ENCODE measurements around the gene R3HDM4.

R3HDM4 gene

DNA sequence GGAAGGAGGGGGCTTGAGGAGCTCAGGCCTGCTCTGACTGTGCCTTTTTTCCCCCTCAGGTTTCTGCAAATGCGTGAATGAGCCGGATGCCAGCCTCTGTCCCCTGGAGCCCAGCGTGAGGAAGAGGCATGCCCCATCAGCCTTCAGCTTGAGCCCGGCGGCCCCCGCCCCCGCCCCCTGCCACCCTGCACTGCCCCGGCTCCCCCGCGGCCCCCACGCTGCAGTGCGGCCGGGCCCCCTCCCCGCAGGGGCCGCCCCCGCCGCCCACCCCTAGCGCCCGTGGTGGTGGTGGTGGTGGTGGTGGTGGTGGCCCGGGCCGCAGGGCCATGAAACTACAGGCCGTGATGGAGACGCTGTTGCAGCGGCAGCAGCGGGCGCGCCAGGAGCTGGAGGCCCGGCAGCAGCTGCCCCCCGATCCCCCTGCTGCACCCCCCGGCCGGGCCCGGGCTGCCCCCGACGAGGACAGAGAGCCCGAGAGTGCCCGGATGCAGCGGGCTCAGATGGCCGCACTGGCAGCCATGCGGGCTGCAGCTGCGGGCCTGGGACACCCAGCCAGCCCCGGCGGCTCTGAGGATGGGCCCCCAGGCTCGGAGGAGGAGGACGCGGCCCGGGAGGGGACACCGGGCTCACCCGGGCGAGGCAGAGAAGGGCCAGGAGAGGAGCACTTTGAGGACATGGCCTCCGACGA, 16.3 kb upstream of the R3HDM4 start:
- no peak for DNase-seq

DNA sequence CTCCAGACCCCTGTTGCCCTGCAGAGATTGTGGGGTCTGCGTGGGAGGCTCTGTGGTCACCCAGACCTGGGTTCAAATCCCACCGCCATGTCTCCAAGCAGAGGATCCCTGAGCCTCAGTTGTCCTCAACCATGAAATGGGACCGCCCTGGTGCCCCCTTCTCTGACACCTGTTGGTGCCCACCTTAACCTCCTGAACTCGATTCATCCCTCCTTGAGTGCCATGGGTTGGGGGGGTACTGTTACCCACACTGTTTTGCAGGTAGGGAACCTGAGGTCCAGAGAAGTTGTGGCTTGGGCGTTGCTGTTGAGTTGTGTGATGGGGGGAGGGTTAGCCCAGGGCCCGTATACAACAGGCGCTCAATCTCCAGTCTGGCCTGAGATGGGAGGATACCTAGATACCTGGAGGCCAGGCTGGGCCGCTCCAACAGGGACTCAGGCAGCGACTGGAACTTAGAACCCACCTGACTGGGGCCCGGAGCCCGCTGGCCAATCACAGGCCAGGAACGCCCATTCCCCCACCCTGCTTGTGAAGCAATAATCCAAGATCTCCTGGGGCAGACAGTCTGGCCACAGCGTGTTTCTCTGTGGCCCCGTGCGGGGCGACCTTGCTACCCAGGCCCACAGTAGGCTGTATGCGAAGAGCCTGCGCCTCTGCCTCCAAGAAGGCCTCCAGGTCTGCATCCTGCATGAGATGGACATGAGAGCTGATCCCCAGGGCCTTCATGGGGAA, 15.6 kb upstream of the R3HDM4 start:
- DNase-seq, result no peak

DNA sequence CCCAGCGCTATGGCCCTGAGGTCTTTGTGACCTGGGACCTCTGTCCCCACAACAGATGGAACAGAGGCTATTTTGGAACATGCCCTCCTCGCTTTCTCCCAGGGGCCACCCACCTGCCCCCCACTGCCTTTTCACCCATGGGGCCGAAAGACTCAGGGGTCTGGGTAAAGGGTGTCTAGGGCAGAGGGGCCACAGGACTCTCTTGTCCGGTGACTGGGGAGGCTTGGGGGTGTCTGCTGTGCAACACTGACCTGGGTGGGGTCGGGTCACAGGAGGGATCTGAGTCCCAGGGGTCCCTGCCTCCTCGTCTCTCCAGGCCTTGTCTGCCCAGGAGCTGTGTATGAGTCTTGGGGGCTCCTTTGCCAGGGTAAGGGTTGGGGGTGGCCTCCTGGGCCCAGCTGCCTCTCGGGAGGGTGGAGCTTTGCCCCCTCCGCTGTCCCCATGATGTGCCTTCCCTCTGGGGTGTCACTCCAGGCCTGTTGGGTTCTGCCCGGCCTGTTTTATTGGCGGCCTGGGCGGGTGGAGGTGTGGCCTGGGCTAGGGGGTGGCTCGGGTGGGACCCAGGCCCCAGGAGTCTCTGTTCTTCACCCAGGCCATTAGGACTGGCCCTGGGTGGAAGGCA, 14.9 kb upstream of the R3HDM4 start:
- no peak for DNase-seq

DNA sequence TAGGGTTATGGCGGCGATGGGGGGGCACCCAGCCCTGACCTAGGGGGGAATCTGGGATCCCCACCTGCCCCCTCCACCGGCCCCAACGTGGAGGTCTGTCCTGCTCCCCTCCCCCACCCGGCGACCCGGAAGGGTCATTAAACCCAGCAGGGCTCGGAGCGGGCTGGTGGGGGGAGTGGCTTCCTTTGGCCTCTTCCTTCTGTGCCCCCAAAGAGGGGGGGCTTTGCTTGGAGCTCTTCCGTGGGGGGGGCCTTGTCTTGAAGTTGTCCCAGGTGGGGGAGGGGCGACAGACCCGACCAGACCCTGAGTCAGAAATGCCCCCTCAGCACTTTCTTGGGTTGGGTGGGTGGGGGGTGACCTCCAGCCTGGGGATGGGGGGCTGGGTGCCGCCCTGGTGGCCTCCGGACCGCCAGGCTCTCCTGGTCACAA, 14.3 kb upstream of the R3HDM4 start:
- DNase-seq, result no peak

DNA sequence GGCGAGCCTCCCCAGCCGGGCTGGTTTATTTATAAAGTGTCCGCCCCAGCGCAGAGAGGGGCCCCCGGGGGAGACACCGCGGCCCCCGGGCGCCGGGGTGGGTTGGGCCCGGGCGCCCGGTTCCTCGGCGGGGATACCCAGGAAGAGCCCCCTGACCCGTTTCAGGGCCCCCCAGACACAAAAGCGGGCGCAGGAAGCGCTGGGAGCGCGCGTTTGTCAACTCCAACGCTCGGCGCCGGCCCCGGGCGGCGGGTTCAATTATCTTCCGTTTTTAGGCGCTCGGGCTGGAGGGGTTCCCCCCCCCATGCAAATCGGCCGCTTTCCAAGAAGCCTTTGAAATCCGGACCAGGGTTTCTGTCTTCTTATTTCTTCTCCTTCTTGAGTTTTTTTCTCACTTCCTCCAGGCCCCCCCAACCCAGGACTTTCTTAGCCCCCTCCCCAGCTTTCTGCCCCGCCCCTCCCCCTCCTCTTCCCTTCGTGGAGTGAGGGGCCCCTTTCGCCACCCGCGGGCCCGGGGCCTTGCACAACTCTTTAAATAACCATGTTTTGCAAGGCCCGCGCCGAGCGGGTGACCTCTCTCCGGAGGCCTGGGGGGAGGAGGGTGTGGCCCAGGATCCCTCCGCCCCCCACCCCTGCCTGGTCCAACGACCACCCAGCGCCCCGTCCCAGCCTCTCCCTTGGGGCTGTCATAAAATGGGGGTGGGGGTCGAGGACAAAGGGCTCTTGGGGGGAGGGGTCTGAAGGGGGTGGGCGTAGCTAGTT, 13.8 kb upstream of the R3HDM4 start:
- no peak for DNase-seq

DNA sequence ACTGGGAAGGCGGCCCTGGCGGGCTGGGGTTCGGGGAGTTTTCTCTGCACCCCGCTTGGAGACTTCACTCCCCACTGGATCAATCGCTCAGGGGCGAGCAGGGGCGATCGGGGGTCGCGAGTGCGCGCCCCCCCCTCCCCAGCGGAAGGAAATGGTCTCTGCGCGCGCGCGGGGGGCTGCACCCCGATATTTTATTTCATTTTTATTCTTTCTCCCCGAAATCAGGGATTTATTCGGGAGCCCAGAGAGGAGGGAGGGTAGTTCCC, 13.2 kb upstream of the R3HDM4 start:
- no peak for DNase-seq

DNA sequence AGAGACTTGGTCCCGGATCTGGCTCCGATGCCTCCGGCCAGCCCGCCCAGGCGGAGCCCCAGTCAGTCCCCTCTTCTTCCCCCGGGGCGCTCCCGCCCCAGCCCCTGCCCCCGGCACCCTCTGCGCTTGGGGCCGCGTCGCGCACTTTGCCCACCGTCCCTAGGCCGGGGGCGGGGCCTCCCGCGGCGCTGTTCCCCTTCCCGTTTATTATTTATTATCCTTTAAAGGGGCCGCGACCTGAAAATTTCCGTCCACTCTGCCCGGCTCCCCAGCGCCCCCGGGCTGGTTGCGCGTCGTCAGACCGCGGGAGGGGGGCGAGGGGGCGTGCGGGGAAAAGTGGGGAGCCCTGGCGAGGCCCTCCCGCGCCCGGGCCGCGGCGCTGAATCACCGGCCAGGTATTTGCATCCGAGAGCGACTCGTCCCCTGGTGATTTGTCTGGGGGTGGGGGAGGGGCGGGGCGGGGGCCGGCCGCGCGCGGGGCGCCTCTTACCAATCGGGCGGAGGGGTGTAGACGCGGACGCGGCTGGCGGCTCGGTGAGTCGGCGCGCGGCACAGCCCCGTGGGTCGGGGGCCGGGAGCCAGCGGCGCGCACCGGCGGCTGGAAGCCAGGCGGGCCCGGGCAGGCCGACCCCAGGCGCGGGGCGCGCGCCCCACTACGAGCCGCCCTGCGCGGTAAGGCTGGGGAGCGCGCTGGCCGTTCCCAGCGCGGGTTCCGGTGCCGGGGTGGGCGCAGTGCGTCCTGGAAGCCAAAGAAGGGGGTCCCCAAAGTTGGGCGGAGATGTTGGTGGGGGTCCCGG, 12.7 kb upstream of the R3HDM4 start, which contains the start of gene ARID3A:
Gene ARID3A, plus strand, starts transcription at position 510 of the 797 bp plus-strand sequence. CDS start 3,494 bp downstream, outside the sequence.
- DNase-seq, result peak; percentile 73

DNA sequence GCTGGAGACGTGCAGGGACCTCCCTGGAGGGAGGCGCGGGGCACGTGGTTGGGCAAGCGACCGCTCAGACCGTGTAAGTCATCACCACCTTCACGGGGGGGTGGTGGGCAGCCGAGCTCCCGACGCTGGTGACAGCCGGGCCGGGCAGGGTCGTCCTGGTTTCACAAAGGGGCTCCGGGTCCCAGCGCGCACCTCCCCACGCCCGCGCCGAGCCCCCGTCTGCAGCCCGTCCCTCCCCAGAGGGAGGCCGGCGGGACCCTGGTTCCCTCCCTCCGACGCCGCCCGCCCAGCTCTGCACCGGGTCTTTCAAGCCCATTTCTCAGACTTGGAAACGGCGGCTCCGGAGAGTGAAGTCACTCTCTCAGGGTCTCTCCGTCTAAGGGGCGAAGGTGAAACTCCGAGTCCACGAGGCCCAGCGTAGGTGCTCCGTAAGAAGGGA, 12.1 kb upstream of the R3HDM4 start:
- no peak for DNase-seq

DNA sequence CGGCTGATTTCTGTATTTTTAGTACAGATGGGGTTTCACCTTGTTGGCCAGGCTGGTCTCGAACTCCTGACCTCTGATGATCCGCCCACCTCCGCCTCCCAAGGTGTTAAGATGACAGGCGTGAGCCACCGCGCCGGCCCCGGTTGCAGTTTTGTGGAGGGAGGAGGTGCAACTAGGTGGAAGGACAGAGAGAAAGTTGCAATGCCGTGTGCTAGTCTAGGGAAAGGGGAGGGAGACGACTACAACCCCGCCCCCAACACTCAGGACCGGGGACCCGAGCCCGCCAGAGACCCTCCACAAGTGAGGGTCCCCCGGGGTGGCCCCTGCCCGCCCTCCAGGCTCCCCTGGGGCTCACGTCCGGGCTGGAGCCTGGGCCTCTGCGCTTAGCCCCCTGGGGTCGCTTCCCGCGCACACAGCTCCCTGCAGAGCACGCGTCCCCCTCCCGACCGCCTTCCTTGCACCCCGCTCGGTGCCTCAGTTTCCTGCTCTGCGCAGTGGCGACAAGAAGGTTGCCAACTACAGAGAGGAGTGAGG, 11.6 kb upstream of the R3HDM4 start:
- no peak for DNase-seq

DNA sequence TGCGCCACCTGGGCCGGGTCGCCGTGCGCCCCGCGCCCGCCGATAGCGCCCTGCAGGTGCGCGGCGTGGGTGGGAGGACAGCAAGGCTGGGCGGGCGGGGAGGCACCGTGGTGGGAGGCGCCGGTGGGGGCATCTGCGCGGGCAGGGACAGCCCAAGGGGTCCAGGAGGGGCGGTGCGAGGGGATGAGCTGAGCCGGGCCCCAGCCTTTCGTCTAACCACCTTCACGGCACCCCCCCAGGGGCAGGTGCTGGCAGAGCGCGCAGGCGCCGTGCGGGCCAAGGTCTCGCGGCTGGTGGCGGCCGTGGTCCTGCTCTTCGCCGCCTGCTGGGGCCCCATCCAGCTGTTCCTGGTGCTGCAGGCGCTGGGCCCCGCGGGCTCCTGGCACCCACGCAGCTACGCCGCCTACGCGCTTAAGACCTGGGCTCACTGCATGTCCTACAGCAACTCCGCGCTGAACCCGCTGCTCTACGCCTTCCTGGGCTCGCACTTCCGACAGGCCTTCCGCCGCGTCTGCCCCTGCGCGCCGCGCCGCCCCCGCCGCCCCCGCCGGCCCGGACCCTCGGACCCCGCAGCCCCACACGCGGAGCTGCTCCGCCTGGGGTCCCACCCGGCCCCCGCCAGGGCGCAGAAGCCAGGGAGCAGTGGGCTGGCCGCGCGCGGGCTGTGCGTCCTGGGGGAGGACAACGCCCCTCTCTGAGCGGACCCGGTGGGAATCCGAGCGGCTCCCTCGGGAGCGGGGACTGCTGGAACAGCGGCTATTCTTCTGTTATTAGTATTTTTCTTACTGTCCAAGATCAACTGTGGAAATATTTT, 7.2 kb upstream of the R3HDM4 start:
- peak; percentile 65 for DNase-seq

DNA sequence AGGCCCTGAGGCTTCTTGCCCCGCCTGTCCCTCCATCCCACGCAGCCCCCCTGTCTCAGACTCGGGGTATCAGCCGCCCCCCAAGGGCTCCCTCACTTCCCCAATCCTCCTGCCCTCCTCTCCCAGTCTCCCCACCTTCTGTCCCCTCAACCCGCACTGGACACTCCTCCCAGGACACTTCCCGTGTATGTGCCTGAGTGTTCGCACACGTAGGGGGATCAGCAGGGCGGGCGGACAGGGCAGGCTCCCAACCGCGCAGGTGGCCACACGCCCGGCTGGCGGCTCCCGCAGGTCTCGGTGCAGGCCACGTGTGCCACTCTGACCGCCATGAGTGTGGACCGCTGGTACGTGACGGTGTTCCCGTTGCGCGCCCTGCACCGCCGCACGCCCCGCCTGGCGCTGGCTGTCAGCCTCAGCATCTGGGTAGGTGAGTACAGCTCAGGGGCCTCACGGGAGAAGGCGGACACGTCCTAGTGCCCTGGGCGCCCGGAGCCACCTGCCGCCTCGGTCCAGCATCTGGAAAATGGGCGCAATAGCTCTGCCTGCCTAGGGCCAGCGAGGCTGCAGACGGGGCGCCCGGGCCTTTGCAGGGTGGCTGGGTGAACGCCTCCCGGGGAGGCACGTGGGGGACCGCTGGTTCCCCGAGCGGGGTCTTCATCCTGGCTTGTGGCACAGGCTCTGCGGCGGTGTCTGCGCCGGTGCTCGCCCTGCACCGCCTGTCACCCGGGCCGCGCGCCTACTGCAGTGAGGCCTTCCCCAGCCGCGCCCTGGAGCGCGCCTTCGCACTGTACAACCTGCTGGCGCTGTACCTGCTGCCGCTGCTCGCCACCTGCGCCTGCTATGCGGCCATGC, 6.4 kb upstream of the R3HDM4 start:
- DNase-seq, result no peak

DNA sequence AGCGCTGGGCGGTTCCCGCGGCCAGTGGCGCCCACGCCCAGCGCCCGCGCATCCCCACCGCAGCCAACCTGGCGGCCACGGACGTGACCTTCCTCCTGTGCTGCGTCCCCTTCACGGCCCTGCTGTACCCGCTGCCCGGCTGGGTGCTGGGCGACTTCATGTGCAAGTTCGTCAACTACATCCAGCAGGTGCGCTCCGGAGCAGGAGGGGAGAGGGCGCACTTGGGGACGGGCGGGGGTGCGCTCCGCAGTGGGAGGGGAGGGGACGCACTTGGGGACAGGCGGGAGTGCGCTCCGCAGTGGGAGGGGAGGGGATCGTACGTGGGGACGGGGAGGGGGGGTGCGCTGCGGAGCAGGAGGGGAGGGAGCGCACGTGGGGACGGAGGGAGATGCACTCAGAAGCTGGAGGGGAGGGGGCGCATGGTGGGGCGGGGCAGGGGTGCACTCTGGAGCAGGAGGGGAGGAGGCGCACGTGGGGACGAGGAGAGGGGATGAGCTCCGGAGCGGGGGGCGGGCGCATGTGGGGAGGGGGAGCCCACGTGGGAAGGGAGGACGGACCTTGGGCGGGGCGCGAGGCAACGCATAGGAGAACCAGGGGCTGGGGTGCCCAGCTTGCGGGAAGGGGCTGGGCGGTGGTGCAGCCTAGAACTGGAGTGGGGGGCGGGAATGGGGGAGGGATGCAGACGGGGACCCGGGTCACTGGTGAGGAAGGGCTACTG, 5.6 kb upstream of the R3HDM4 start:
- DNase-seq, result no peak

DNA sequence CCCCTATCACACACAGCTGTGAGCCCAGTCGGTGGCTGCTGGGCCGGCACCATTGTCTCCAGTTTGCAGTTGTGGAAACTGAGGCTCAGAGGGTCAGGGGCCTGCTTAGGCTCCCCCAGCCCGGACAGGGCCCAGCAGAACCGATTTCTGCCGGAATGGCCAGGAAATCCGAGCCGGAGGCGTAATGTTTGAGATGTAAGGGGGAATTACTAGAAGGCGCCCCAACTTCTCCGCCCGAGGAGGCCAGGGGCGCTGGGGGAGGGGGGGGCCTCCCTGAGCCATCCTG, 5.1 kb upstream of the R3HDM4 start:
- DNase-seq, result no peak

DNA sequence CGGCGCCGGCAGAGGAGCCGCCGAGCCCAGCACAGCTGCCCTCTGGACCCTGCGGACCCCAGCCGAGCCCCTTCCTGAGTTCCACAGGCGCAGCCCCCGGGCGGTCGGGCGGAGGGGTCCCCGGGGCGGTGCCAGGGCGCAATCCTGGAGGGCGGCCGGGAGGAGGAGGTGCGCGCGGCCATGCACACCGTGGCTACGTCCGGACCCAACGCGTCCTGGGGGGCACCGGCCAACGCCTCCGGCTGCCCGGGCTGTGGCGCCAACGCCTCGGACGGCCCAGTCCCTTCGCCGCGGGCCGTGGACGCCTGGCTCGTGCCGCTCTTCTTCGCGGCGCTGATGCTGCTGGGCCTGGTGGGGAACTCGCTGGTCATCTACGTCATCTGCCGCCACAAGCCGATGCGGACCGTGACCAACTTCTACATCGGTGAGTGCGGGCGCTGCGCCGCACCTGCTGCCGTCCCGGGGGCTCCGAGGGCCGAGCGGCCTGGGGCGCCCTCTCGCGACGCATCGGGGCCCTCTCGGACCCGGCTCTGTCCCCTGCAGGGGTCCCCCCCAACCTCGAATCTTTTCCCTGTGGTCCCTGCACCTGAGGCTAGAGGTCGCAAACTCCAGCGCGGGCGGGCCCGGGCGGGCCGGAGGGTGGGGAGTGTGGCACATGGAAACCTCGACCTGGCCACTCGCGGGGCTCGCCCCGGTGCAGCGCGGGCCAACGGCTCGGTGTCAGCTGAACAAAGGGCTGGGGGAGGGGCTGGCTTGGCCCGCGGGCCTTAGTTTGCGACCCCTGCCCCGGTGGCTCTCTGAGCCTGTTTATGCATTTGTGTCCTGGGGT, 4.5 kb upstream of the R3HDM4 start, which contains the start of gene KISS1R:
Gene KISS1R, plus strand, starts transcription at position 11 of the 829 bp plus-strand sequence. Its CDS starts 170 bp downstream, at position 181.
- DNase-seq, result peak; percentile 48

DNA sequence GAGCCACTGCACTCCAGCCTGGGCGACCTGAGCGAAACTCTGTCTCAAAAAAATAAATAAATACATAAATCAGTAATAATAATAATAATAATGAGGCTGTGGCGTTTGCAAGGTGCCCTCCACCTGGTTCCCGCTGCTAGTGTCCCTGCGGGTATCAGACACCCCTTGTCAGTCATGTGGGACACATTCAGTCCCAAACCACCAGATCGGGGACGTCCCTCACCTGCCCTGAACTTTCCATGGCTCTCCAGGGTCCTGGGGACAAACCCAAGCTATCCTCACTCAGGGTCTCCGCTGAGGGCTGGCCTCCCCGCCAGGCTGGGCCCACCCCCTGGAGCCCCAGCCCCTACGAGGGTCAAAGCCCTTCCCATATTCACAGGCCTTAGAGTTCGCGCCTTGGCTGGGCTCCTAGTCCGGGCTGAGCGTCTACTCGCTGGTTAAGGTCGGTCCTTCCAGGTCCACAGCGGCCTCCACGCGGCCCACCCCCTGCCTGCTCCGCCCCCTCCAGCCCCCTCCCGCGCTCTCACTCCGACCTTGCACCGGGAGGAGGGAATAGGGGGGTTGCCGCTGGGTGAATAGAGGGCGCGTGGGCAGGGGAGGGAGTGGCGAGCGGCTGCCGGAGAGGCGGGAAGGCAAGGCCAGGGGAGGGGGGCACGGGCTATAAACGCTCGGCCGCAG, 3.8 kb upstream of the R3HDM4 start:
- DNase-seq, result peak; percentile 55

DNA sequence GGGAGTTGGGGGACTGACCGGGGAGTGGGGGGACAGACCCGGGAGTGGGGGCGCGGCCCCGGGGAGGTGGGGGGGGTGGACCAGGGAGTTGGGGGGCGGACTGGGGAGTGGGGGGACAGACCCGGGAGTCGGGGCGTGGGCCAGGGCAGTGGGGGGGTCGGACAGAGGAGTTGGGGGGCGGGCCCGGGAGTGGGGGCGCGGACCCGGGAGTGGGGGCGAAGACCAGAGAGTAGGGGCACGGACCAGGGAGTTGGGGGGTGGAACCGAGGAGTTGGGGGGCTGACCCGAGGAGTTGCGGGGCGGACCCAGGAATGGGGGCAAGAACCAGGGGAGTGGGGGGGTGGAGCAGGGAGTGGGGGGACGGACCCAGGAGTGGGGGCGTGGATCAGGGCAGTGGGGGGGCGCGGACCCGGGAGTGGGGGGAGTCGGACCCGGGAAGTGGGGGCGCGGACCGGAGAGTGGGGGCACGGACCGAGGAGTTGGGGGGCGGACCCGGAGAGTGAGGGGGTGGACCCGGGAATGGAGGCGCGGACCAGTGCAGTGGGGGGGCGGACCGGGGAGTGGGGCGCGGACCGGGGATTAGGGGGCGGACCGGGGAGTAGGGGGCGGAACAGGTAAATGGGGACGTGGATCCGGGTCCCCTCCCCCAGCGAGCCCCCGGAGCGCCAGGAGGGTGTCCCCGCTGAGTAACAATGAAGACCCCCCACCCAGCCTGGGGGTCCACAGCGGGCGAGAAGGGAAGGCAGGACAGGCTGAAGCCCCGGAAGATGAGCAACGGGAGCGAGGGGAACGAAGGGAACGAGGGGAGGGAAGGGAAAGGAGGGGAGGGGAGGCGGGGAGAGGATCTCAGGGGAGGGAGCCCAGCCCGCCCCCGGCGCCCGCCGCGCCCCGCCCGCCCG, 589 bp downstream of the R3HDM4 start:
- DNase-seq, result no peak
